Measurements from ENCODE around the gene ITPK1.

- TF ChIP-seq, protein P1, sequence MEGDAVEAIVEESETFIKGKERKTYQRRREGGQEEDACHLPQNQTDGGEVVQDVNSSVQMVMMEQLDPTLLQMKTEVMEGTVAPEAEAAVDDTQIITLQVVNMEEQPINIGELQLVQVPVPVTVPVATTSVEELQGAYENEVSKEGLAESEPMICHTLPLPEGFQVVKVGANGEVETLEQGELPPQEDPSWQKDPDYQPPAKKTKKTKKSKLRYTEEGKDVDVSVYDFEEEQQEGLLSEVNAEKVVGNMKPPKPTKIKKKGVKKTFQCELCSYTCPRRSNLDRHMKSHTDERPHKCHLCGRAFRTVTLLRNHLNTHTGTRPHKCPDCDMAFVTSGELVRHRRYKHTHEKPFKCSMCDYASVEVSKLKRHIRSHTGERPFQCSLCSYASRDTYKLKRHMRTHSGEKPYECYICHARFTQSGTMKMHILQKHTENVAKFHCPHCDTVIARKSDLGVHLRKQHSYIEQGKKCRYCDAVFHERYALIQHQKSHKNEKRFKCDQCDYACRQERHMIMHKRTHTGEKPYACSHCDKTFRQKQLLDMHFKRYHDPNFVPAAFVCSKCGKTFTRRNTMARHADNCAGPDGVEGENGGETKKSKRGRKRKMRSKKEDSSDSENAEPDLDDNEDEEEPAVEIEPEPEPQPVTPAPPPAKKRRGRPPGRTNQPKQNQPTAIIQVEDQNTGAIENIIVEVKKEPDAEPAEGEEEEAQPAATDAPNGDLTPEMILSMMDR (IDR thresholded peaks at IDR 0.05) = no peak
- TF ChIP-seq POLR2A (IDR thresholded peaks at IDR 0.05) = no peak
These were observed 113.7 kb downstream of the ITPK1 start for GRCh38 chr14:93002049-93002448.

All from breast epithelium (tissue), 3 donors.